GM23338 (cell line): ENCODE measurements around the gene CPE.

Source experiments
- CREB1 ChIP-seq: fragments of 250-450 bp; sonication (Bioruptor Pico); IDR thresholded peaks from 2 replicates; pipeline ENCODE4 v1.5.0; 2020; ENCODE audit warnings: low read depth, mild to moderate bottlenecking, moderate library complexity
- EZH2 ChIP-seq: fragments of 200-600 bp; sonication (generic); IDR thresholded peaks from one replicate; pipeline ENCODE4 v1.8.0; 2017; ENCODE audit warnings: antibody characterized with exemption, mild to moderate bottlenecking, low read depth; ENCODE audit not compliant: unreplicated experiment
- EZH2phosphoT487 ChIP-seq: fragments of 200-600 bp; sonication (generic); IDR thresholded peaks from one replicate; pipeline ENCODE4 v1.8.1; 2018; ENCODE audit warnings: antibody characterized with exemption; ENCODE audit not compliant: unreplicated experiment
- JUNB ChIP-seq: IDR thresholded peaks from one replicate; pipeline ENCODE4 v1.6.1; 2016; ENCODE audit warnings: antibody characterized with exemption; ENCODE audit not compliant: unreplicated experiment
- NANOG ChIP-seq: IDR thresholded peaks from 2 replicates; pipeline ENCODE4 v1.6.1; 2016; ENCODE audit warnings: antibody characterized with exemption, borderline replicate concordance
- POLR2AphosphoS5 ChIP-seq: IDR thresholded peaks from 2 replicates; pipeline ENCODE4 v1.6.1; 2016; ENCODE audit warnings: antibody characterized with exemption, low read depth
- STAT1 ChIP-seq: IDR thresholded peaks from one replicate; pipeline ENCODE4 v1.6.1; 2016; ENCODE audit warnings: antibody characterized with exemption; ENCODE audit not compliant: unreplicated experiment
- ZNF114 ChIP-seq: fragments of 250-450 bp; sonication (Bioruptor Pico); IDR thresholded peaks from 2 replicates; pipeline ENCODE4 v1.5.0; 2020; ENCODE audit warnings: mild to moderate bottlenecking, moderate library complexity
- ZNF331 ChIP-seq: fragments of 250-450 bp; sonication (Bioruptor Pico); IDR thresholded peaks from 2 replicates; pipeline ENCODE4 v1.5.0; 2020; ENCODE audit warnings: low read depth, mild to moderate bottlenecking, moderate library complexity
- TF ChIP-seq, protein P1 (sequence below): IDR thresholded peaks from one replicate; pipeline ENCODE4 v1.6.1; 2018; ENCODE audit warnings: antibody characterized with exemption; ENCODE audit not compliant: unreplicated experiment
- TF ChIP-seq, protein P2 (sequence below), 2 experiments: fragments of 200-600 bp in 1 of 2; sonication (generic) in 1 of 2; conservative IDR thresholded peaks; 2 replicates each; pipeline versions ENCODE4 v1.5.1 to v1.6.1; 2016 to 2017; ENCODE audit warnings: antibody characterized with exemption in 2 of 2, low read depth in 2 of 2, mild to moderate bottlenecking in 2 of 2, moderate library complexity in 1 of 2
- TF ChIP-seq, protein P3 (sequence below): IDR thresholded peaks from 2 replicates; pipeline ENCODE4 v1.6.1; 2016; ENCODE audit warnings: antibody characterized with exemption
- TF ChIP-seq, protein P4 (sequence below): fragments of 250-450 bp; sonication (Bioruptor Pico); IDR thresholded peaks from 2 replicates; pipeline ENCODE4 v1.5.0; 2020; ENCODE audit warnings: mild to moderate bottlenecking, moderate library complexity

- TF ChIP-seq, protein P1, sequence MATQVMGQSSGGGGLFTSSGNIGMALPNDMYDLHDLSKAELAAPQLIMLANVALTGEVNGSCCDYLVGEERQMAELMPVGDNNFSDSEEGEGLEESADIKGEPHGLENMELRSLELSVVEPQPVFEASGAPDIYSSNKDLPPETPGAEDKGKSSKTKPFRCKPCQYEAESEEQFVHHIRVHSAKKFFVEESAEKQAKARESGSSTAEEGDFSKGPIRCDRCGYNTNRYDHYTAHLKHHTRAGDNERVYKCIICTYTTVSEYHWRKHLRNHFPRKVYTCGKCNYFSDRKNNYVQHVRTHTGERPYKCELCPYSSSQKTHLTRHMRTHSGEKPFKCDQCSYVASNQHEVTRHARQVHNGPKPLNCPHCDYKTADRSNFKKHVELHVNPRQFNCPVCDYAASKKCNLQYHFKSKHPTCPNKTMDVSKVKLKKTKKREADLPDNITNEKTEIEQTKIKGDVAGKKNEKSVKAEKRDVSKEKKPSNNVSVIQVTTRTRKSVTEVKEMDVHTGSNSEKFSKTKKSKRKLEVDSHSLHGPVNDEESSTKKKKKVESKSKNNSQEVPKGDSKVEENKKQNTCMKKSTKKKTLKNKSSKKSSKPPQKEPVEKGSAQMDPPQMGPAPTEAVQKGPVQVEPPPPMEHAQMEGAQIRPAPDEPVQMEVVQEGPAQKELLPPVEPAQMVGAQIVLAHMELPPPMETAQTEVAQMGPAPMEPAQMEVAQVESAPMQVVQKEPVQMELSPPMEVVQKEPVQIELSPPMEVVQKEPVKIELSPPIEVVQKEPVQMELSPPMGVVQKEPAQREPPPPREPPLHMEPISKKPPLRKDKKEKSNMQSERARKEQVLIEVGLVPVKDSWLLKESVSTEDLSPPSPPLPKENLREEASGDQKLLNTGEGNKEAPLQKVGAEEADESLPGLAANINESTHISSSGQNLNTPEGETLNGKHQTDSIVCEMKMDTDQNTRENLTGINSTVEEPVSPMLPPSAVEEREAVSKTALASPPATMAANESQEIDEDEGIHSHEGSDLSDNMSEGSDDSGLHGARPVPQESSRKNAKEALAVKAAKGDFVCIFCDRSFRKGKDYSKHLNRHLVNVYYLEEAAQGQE: no peak
- TF ChIP-seq, protein P2, sequence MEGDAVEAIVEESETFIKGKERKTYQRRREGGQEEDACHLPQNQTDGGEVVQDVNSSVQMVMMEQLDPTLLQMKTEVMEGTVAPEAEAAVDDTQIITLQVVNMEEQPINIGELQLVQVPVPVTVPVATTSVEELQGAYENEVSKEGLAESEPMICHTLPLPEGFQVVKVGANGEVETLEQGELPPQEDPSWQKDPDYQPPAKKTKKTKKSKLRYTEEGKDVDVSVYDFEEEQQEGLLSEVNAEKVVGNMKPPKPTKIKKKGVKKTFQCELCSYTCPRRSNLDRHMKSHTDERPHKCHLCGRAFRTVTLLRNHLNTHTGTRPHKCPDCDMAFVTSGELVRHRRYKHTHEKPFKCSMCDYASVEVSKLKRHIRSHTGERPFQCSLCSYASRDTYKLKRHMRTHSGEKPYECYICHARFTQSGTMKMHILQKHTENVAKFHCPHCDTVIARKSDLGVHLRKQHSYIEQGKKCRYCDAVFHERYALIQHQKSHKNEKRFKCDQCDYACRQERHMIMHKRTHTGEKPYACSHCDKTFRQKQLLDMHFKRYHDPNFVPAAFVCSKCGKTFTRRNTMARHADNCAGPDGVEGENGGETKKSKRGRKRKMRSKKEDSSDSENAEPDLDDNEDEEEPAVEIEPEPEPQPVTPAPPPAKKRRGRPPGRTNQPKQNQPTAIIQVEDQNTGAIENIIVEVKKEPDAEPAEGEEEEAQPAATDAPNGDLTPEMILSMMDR (conservative IDR thresholded peaks at IDR 0.05; ENCODE audit: low read depth in 2 of 2): peak in 1 of 2 experiments; percentile 17; a peak in 1 of 4 replicates
- no peak for TF ChIP-seq POLR2AphosphoS5
- TF ChIP-seq, protein P3, sequence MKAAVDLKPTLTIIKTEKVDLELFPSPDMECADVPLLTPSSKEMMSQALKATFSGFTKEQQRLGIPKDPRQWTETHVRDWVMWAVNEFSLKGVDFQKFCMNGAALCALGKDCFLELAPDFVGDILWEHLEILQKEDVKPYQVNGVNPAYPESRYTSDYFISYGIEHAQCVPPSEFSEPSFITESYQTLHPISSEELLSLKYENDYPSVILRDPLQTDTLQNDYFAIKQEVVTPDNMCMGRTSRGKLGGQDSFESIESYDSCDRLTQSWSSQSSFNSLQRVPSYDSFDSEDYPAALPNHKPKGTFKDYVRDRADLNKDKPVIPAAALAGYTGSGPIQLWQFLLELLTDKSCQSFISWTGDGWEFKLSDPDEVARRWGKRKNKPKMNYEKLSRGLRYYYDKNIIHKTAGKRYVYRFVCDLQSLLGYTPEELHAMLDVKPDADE: no peak
- TF ChIP-seq STAT1: no peak
- no peak for TF ChIP-seq CREB1 (CRISPR knock-in tag)
- no peak for TF ChIP-seq EZH2
- TF ChIP-seq EZH2phosphoT487: no peak
- no peak for TF ChIP-seq JUNB
- TF ChIP-seq ZNF331 (CRISPR knock-in tag): no peak
- no peak for TF ChIP-seq ZNF114 (CRISPR knock-in tag)
- TF ChIP-seq, protein P4, sequence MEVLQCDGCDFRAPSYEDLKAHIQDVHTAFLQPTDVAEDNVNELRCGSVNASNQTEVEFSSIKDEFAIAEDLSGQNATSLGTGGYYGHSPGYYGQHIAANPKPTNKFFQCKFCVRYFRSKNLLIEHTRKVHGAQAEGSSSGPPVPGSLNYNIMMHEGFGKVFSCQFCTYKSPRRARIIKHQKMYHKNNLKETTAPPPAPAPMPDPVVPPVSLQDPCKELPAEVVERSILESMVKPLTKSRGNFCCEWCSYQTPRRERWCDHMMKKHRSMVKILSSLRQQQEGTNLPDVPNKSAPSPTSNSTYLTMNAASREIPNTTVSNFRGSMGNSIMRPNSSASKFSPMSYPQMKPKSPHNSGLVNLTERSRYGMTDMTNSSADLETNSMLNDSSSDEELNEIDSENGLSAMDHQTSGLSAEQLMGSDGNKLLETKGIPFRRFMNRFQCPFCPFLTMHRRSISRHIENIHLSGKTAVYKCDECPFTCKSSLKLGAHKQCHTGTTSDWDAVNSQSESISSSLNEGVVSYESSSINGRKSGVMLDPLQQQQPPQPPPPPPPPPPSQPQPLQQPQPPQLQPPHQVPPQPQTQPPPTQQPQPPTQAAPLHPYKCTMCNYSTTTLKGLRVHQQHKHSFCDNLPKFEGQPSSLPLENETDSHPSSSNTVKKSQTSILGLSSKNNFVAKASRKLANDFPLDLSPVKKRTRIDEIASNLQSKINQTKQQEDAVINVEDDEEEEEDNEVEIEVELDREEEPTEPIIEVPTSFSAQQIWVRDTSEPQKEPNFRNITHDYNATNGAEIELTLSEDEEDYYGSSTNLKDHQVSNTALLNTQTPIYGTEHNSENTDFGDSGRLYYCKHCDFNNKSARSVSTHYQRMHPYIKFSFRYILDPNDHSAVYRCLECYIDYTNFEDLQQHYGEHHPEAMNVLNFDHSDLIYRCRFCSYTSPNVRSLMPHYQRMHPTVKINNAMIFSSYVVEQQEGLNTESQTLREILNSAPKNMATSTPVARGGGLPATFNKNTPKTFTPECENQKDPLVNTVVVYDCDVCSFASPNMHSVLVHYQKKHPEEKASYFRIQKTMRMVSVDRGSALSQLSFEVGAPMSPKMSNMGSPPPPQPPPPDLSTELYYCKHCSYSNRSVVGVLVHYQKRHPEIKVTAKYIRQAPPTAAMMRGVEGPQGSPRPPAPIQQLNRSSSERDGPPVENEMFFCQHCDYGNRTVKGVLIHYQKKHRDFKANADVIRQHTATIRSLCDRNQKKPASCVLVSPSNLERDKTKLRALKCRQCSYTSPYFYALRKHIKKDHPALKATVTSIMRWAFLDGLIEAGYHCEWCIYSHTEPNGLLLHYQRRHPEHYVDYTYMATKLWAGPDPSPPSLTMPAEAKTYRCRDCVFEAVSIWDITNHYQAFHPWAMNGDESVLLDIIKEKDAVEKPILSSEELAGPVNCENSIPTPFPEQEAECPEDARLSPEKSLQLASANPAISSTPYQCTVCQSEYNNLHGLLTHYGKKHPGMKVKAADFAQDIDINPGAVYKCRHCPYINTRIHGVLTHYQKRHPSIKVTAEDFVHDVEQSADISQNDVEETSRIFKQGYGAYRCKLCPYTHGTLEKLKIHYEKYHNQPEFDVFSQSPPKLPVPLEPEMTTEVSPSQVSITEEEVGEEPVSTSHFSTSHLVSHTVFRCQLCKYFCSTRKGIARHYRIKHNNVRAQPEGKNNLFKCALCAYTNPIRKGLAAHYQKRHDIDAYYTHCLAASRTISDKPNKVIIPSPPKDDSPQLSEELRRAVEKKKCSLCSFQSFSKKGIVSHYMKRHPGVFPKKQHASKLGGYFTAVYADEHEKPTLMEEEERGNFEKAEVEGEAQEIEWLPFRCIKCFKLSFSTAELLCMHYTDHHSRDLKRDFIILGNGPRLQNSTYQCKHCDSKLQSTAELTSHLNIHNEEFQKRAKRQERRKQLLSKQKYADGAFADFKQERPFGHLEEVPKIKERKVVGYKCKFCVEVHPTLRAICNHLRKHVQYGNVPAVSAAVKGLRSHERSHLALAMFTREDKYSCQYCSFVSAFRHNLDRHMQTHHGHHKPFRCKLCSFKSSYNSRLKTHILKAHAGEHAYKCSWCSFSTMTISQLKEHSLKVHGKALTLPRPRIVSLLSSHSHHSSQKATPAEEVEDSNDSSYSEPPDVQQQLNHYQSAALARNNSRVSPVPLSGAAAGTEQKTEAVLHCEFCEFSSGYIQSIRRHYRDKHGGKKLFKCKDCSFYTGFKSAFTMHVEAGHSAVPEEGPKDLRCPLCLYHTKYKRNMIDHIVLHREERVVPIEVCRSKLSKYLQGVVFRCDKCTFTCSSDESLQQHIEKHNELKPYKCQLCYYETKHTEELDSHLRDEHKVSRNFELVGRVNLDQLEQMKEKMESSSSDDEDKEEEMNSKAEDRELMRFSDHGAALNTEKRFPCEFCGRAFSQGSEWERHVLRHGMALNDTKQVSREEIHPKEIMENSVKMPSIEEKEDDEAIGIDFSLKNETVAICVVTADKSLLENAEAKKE: no peak
- no peak for TF ChIP-seq NANOG
These were observed 83.2 kb downstream of the CPE start for GRCh38 chr4:165462009-165462408.
